DMS114 treated with DMSO at 0.1 percent for 48 hours (cell line): ENCODE data around the gene HIC1.

ENCODE experiments used
- DNase-seq: peaks from one replicate; lab custom pipeline; 2025; ENCODE audit not compliant: unreplicated experiment; lab: John Stamatoyannopoulos, UW

HIC1 gene

DNA sequence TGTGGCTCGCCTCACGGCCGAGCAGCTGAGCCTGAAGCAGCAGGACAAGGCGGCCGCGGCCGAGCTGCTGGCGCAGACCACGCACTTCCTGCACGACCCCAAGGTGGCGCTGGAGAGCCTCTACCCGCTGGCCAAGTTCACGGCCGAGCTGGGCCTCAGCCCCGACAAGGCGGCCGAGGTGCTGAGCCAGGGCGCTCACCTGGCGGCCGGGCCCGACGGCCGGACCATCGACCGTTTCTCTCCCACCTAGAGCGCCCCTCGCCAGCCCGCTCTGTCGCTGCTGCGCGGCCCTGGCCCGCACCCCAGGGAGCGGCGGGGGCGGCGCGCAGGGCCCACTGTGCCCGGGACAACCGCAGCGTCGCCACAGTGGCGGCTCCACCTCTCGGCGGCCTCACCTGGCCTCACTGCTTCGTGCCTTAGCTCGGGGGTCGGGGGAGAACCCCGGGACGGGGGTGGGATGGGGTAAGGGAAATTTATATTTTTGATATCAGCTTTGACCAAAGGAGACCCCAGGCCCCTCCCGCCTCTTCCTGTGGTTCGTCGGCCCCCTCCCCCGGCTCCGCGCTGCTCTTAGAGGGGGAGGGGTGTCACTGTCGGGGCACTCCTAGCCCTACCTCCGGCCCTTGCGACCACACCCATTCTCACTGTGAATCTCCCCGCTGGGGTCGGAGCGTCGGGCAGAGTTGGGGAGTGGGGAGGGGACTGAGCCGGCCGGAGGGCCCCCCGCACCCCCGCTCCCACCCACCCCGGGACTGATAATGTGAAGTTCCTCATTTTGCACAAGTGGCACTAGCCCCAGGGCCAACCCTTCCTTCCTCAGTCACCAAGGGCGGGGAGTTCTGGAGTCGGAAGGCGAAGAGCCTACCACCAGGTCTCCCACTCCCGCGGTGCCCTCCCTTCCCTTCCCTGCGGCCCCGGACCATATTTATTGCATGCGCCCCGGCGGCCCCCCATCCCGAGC, 4.0 kb downstream of the HIC1 start:
- no peak for DNase-seq

GRCh38 chr17:2059547-2060384, 4.9 kb downstream of the HIC1 start:
- no peak for DNase-seq

DNA sequence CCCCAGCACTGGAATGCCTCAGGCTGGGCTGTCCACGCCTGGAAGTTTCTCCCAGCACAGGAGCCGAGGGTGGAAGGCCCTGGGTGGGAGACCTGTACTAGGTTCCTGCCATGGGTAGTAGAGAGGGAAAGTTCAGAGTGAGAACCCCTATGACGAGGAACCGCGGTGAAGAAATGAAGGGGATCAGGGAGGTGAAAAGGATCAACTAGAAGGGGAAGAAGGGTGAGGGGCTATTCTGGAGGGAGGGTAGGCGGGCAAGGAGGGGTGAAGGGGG, 5.4 kb downstream of the HIC1 start:
- DNase-seq: no peak

GRCh38 chr17:2060681-2061440, 6.0 kb downstream of the HIC1 start:
- DNase-seq: no peak

GRCh38 chr17:2061441-2061958, 6.6 kb downstream of the HIC1 start:
- DNase-seq: no peak

GRCh38 chr17:2062571-2063183, 7.8 kb downstream of the HIC1 start:
- DNase-seq: no peak

GRCh38 chr17:2063261-2064146, 8.6 kb downstream of the HIC1 start:
- no peak for DNase-seq

GRCh38 chr17:2064147-2064489, 9.2 kb downstream of the HIC1 start:
- DNase-seq: no peak

DNA sequence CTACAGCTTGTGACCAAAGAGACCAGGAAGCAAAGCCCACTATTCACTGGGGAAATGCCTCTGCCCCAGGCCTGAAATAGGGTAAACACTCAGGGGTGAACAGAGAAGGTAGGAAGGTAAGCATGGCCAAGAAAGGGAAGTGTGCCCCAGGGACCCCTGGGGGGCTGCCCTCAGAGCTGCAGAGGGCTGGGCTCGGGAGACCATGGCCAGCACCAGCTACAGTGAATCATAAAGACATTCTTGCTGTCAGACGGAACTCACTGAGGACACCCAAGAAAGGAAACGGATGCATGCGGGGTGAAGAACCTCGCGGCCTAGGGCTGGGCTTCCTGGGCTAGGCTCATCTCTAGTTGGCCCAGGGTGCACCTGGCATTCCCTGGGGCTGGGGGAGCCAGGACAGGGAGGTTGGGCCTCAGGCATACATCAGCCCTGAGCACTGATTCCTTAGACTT, 9.6 kb downstream of the HIC1 start:
- DNase-seq: no peak

DNA sequence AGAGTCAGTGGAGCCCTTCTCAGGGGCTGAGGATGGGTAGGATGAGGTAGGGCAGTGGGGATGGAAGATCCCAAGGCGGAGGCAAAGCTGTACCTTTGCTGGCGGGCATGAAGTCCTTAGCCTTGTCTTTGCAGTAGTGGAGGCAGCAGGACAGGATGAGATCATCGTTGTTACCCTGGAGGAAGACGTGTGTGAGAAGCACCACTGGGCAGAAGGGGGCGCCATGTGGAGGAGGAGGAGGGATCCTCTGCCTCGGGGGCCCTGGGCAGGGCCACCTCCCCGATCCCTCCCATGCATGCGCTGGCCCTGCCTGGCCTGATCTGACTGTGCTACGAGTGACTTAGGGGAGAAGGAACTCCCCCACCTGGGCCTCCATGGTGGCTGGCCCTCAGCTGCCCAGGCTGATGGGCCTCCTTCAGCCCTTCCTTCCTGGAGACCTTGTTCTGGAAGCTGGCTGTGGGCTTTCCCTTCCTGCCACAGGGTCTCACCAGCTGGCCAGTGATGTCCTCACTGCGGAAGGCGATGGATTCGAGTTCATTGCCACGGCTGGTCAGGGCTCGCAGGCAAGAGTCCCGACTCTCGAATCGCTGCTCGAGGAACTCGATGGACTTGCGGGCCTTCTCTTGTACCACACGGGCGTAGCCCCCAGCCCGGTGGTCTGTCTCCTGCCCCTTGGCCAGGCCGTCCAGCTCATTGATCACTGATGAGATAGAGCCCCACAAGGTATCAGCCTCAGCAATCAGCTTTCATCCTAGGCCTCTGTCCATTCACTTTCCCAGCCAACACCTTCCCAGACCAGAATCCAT, 10.3 kb downstream of the HIC1 start:
- DNase-seq: no peak

DNA sequence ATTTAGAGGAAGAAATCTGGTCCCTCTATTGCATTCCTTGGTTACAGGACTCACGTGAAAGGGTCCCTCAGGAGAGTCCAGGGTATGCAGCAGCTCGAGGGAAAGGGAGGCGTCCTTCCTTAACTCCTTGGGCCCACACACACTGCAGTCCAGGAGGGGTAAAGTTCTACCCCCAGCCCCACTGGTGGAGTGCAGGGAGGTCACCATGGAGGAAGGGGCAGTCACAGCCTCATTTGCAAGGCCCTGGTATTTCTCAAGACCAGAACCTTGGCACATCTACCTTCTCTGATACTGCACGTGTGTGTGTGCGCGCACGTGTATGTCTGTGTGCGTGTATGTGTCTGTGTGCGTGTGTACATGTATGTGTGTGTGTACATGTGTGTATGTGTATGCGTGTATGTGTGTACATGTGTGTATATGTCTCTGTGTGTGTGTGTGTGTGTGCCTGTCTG, 11.1 kb downstream of the HIC1 start:
- DNase-seq: no peak

GRCh38 chr17:2067048-2067561, 12.2 kb downstream of the HIC1 start:
- DNase-seq: no peak

- DNase-seq: no peak
Measured at GRCh38 chr17:2067608-2068024, 12.7 kb downstream of the HIC1 start.

DNA sequence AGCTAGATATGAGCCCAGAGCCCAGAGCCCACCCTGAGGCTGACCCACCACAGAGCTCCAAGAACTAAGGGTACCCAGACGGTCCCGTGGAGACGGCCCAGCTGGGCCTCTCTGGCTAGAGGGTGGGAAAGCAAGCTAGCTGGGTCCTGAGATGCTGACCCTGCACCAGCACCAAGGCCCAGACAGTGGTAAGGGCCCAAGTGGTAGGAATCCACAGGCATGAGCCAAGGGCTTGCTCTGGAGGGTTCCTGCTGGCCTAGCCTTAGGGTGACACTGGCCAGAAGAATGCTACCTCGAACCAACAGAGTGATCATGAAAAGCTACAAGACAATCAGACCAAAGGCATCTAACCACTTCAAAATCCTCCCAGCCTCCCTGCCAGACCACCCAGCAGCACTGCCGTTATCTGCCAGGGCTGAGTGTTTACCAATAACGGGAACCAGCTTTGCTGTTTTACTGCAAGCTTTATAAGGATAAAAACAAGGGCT, 13.2 kb downstream of the HIC1 start:
- no peak for DNase-seq

GRCh38 chr17:2068519-2069051, 13.7 kb downstream of the HIC1 start:
- no peak for DNase-seq

- DNase-seq: no peak
Measured at GRCh38 chr17:2070241-2071023, 15.5 kb downstream of the HIC1 start.

- DNase-seq: no peak
Measured at GRCh38 chr17:2071024-2071385, 16.1 kb downstream of the HIC1 start.
